ENCODE results near the gene CYP27B1.
"Not testable (repeated sequence)": the region's sequence is repeated elsewhere in the genome, so short reads cannot be mapped to it uniquely, and the experiment has no call there.

CYP27B1 gene

DNA sequence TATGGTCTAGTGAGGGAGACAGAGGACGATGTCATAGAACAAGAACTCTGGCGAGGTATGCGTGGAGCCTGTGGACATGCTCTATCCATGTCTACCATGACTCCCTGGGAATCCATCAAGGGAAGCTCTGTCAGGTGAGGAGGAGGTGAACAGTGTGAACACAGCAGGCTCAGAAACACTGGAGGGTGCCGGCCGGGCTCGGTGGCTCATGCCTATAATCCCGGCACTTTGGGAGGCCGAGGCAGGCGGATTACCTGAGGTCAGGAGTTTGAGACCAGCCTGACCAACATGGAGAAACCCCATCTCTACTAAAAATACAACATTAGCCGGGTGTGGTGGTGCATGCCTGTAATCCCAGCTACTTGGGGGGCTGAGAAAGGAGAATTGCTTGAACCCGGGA lies 7.8 kb upstream of the CYP27B1 start:
- not testable (repeated sequence) for H3K4ac ChIP-seq (ENCODE audit: low read depth, low read length)

DNA sequence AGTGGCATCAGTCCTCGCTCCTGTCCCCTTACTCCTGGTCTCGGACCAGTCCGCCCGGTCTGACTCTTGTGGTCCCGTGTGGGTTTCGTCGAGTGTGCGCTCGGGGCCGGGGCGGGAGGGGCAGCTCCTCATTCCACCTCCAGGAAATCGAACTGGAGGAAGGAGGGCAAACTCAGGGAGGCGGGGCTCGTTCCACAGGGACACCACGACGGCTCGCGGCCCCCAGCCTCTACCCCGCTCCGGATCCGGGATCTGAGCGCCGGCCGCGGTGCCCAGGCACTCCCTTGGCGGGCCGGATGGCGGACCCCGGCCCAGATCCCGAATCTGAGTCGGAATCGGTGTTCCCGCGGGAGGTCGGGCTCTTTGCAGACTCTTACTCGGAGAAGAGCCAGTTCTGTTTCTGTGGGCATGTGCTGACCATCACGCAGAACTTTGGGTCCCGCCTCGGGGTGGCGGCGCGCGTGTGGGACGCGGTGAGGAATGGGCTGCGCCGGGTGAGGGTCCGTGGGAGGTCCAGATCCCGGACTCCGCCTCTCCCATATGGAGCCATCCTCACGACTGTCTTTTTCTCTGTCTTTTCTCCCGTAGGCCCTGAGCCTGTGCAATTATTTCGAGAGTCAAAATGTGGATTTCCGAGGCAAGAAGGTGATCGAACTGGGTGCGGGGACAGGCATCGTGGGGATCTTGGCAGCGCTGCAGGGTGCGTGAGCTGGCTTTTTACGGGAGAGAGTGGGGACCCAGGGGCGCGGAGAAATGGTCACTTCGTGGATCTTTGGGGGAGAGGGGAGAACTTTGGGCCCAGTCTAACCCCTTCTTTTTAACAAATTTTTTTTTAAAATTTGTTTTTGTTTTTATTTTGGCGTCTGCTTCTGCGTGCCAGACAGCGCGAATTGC lies 5.8 kb upstream of the CYP27B1 start, which contains the start of gene EEF1AKMT3:
TSS of gene EEF1AKMT3 (plus strand) at position 186 of the 894 bp plus-strand sequence. CDS start at position 297, 111 bp downstream.
- Histone ChIP-seq H2BK15ac (replicated peaks; ENCODE audit: low read depth) (no peak within 1 kb of the TSS), H4K8ac (ENCODE audit: low read depth, low read length) (no peak within 1 kb of the TSS), H3K18ac (ENCODE audit: low read length) (peak within 1 kb of the TSS; percentile 62), H3K27me3 (ENCODE audit: insufficient read depth, low read length, poor library complexity) (no peaks in the 10 kb centered on the region), H2BK120ac (ENCODE audit: low read depth, low read length) (no peak within 1 kb of the TSS), H3K79me2 (ENCODE audit: control insufficient read depth, insufficient read depth, low read length) (peaks cover 3% of the 10 kb centered on the region), H4K5ac (ENCODE audit: low read length) (no peak within 1 kb of the TSS), H3K79me1 (ENCODE audit: low read length) (peaks cover 8% of the 10 kb centered on the region), H3K4me1 (ENCODE audit: control insufficient read depth, low read depth, low read length) (no peaks in the 10 kb centered on the region), H3K9ac (ENCODE audit: low read length) (peak within 1 kb of the TSS; percentile 82), H3K27ac (ENCODE audit: low read depth, low read length) (peak within 1 kb of the TSS; percentile 59), H2AK5ac (ENCODE audit: low read length) (no peak within 1 kb of the TSS), H3K4me2 (ENCODE audit: low read length) (peak within 1 kb of the TSS; percentile 84), H3K4me3 (ENCODE audit: low read length) (peak within 1 kb of the TSS; percentile 51), H3K4ac (ENCODE audit: low read depth, low read length) (peak within 1 kb of the TSS; percentile 60), H3K23ac (ENCODE audit: low read length) (no peak within 1 kb of the TSS), H2BK5ac (ENCODE audit: low read length) (no peak within 1 kb of the TSS), H3K36me3 (ENCODE audit: control insufficient read depth, insufficient read depth, low read length) (peaks cover 2% of the 10 kb centered on the region), H3K56ac (ENCODE audit: low read length) (peak within 1 kb of the TSS; percentile 94)
- no peak for DNase-seq
- no CpG with 5 or more reads among the region's 67 CpGs for whole genome bisulfite sequencing (ENCODE audit: extremely low coverage, insufficient coverage, low lambda C conversion rate)

More for the DNA sequence above, 7.8 kb upstream of the CYP27B1 start:
- not testable (repeated sequence) for H2BK120ac ChIP-seq (ENCODE audit: low read depth, low read length); H4K8ac ChIP-seq (ENCODE audit: low read depth, low read length); H3K27me3 ChIP-seq (ENCODE audit: insufficient read depth, low read length, poor library complexity); H3K79me2 ChIP-seq (ENCODE audit: control insufficient read depth, insufficient read depth, low read length); H2BK15ac ChIP-seq (replicated peaks; ENCODE audit: low read depth); H3K9ac ChIP-seq (ENCODE audit: low read length); H3K4me2 ChIP-seq (ENCODE audit: low read length); H3K79me1 ChIP-seq (ENCODE audit: low read length); H3K23ac ChIP-seq (ENCODE audit: low read length); H3K18ac ChIP-seq (ENCODE audit: low read length); H3K56ac ChIP-seq (ENCODE audit: low read length); H3K36me3 ChIP-seq (ENCODE audit: control insufficient read depth, insufficient read depth, low read length); H3K4me3 ChIP-seq (ENCODE audit: low read length); H2AK5ac ChIP-seq (ENCODE audit: low read length); H3K27ac ChIP-seq (ENCODE audit: low read depth, low read length); H3K4me1 ChIP-seq (ENCODE audit: control insufficient read depth, low read depth, low read length); H4K5ac ChIP-seq (ENCODE audit: low read length); H2BK5ac ChIP-seq (ENCODE audit: low read length)
- WGBS (ENCODE audit: extremely low coverage, insufficient coverage, low lambda C conversion rate), result no CpG with 5 or more reads among the region's 11 CpGs
- DNase-seq, result peak; percentile 44

GRCh38 chr12:57771873-57772428 lies 5.1 kb upstream of the CYP27B1 start, which contains the start of gene METTL1:
METTL1 (minus strand) TSS chr12:57772105; CDS start chr12:57772083, 22 bp downstream.
- WGBS (ENCODE audit: extremely low coverage, insufficient coverage, low lambda C conversion rate), result no CpG with 5 or more reads among the region's 28 CpGs
- no peak within 1 kb of the TSS for H4K5ac ChIP-seq (ENCODE audit: low read length)
- DNase-seq, result peak; percentile 99
- H3K4me2 ChIP-seq (ENCODE audit: low read length), result peak within 1 kb of the TSS; percentile 84
- peaks cover 2% of the 10 kb centered on the region for H3K36me3 ChIP-seq (ENCODE audit: control insufficient read depth, insufficient read depth, low read length)
- no peak within 1 kb of the TSS for H2AK5ac ChIP-seq (ENCODE audit: low read length)
- H3K79me2 ChIP-seq (ENCODE audit: control insufficient read depth, insufficient read depth, low read length), result peaks cover 3% of the 10 kb centered on the region
- H2BK15ac ChIP-seq (replicated peaks; ENCODE audit: low read depth), result no peak within 1 kb of the TSS
- H3K27me3 ChIP-seq (ENCODE audit: insufficient read depth, low read length, poor library complexity), result no peaks in the 10 kb centered on the region
- no peak within 1 kb of the TSS for H2BK120ac ChIP-seq (ENCODE audit: low read depth, low read length)
- H3K18ac ChIP-seq (ENCODE audit: low read length), result peak within 1 kb of the TSS; percentile 62
- H2BK5ac ChIP-seq (ENCODE audit: low read length), result no peak within 1 kb of the TSS
- H3K79me1 ChIP-seq (ENCODE audit: low read length), result peaks cover 8% of the 10 kb centered on the region
- H3K4me1 ChIP-seq (ENCODE audit: control insufficient read depth, low read depth, low read length), result no peaks in the 10 kb centered on the region
- peak within 1 kb of the TSS; percentile 51 for H3K4me3 ChIP-seq (ENCODE audit: low read length)
- no peak within 1 kb of the TSS for H3K23ac ChIP-seq (ENCODE audit: low read length)
- H3K56ac ChIP-seq (ENCODE audit: low read length), result peak within 1 kb of the TSS; percentile 94
- no peak within 1 kb of the TSS for H4K8ac ChIP-seq (ENCODE audit: low read depth, low read length)
- peak within 1 kb of the TSS; percentile 82 for H3K9ac ChIP-seq (ENCODE audit: low read length)
- peak within 1 kb of the TSS; percentile 59 for H3K27ac ChIP-seq (ENCODE audit: low read depth, low read length)
- H3K4ac ChIP-seq (ENCODE audit: low read depth, low read length), result peak within 1 kb of the TSS; percentile 60

DNA sequence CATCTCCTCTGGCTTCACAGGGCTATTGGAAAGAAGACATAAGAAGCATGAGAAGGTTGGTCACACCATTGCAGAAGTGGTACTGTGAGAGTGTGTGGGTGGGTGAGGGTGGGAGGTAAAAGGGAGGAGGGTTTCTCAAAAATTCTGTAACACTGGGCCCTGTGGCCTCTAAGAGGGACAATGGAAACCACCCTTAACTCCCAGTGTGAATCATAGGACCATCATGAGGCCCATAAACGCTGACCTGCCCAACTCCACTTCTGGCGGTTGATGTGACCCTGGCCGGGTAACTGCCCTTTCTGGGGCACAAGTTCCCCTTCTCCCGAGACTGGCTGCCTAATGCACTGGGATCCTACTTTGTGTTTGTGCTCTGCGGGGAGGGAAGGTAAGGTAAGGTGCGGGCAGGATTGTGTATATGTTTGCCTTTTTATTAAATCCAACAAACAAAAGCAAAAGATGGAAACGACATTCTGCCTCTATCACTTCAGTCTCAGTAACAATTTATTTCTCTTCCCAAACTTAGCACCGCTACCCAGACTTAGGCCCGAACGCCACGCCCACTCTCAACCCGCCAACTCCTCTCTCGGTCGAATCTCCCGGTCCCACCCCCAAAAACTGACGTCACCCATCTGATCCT lies 4.5 kb upstream of the CYP27B1 start:
- Histone ChIP-seq H3K9ac (ENCODE audit: low read length) (peak overlapping the region; percentile 55), H3K18ac (ENCODE audit: low read length) (no peak overlapping the region), H3K27me3 (ENCODE audit: insufficient read depth, low read length, poor library complexity) (no peaks in the 10 kb centered on the region), H2BK15ac (replicated peaks; ENCODE audit: low read depth) (no peak overlapping the region), H3K79me2 (ENCODE audit: control insufficient read depth, insufficient read depth, low read length) (peaks cover 3% of the 10 kb centered on the region), H3K23ac (ENCODE audit: low read length) (no peak overlapping the region), H3K79me1 (ENCODE audit: low read length) (peaks cover 8% of the 10 kb centered on the region), H3K4me3 (ENCODE audit: low read length) (peak overlapping the region; percentile 51), H2BK120ac (ENCODE audit: low read depth, low read length) (no peak overlapping the region), H2AK5ac (ENCODE audit: low read length) (no peak overlapping the region), H3K27ac (ENCODE audit: low read depth, low read length) (no peak overlapping the region), H4K8ac (ENCODE audit: low read depth, low read length) (no peak overlapping the region), H3K4me1 (ENCODE audit: control insufficient read depth, low read depth, low read length) (peaks cover 1% of the 10 kb centered on the region), H4K5ac (ENCODE audit: low read length) (no peak overlapping the region), H3K56ac (ENCODE audit: low read length) (peak overlapping the region; percentile 89), H3K36me3 (ENCODE audit: control insufficient read depth, insufficient read depth, low read length) (peaks cover 2% of the 10 kb centered on the region), H3K4ac (ENCODE audit: low read depth, low read length) (no peak overlapping the region), H3K4me2 (ENCODE audit: low read length) (peak overlapping the region; percentile 69), H2BK5ac (ENCODE audit: low read length) (no peak overlapping the region)
- DNase-seq, result peak; percentile 97
- WGBS (ENCODE audit: extremely low coverage, insufficient coverage, low lambda C conversion rate), result no CpG with 5 or more reads among the region's 16 CpGs

- no peak overlapping the region for H3K27ac ChIP-seq (ENCODE audit: low read depth, low read length)
- no peak overlapping the region for H4K8ac ChIP-seq (ENCODE audit: low read depth, low read length)
- H2BK15ac ChIP-seq (replicated peaks; ENCODE audit: low read depth), result no peak overlapping the region
- H3K79me2 ChIP-seq (ENCODE audit: control insufficient read depth, insufficient read depth, low read length), result peaks cover 3% of the 10 kb centered on the region
- no peak overlapping the region for H3K4me2 ChIP-seq (ENCODE audit: low read length)
- DNase-seq, result no peak
- no peak overlapping the region for H3K18ac ChIP-seq (ENCODE audit: low read length)
- no peak overlapping the region for H3K4ac ChIP-seq (ENCODE audit: low read depth, low read length)
- H2BK120ac ChIP-seq (ENCODE audit: low read depth, low read length), result no peak overlapping the region
- no CpG with 5 or more reads among the region's 4 CpGs for WGBS (ENCODE audit: extremely low coverage, insufficient coverage, low lambda C conversion rate)
- no peak overlapping the region for H2BK5ac ChIP-seq (ENCODE audit: low read length)
- no peak overlapping the region for H3K56ac ChIP-seq (ENCODE audit: low read length)
- H3K9ac ChIP-seq (ENCODE audit: low read length), result peak overlapping the region; percentile 55
- peaks cover 5% of the 10 kb centered on the region for H3K4me1 ChIP-seq (ENCODE audit: control insufficient read depth, low read depth, low read length)
- no peak overlapping the region for H3K4me3 ChIP-seq (ENCODE audit: low read length)
- H3K36me3 ChIP-seq (ENCODE audit: control insufficient read depth, insufficient read depth, low read length), result peaks cover 2% of the 10 kb centered on the region
- H4K5ac ChIP-seq (ENCODE audit: low read length), result no peak overlapping the region
- peaks cover 8% of the 10 kb centered on the region for H3K79me1 ChIP-seq (ENCODE audit: low read length)
- no peak overlapping the region for H3K23ac ChIP-seq (ENCODE audit: low read length)
- H2AK5ac ChIP-seq (ENCODE audit: low read length), result no peak overlapping the region
- H3K27me3 ChIP-seq (ENCODE audit: insufficient read depth, low read length, poor library complexity), result peaks cover 6% of the 10 kb centered on the region
These were observed 3.9 kb upstream of the CYP27B1 start for GRCh38 chr12:57770734-57771133.

All from mesendoderm (in vitro differentiated cells).